H1 (cell line): ENCODE data around the gene ASTN2. TPM values are rescaled to one million over a fixed set of nuclear protein-coding genes. Genes with fewer than 3 reads are reported as not detected.

Experiments
- CTCF ChIA-PET: fragments of 300-600 bp; sonication (Branson Sonifier 250); formaldehyde crosslinking; loops from one replicate; lab custom pipeline; 2021; ENCODE audit not compliant: partially characterized antibody; lab: Charles Lee
- POLR2A ChIA-PET: fragments of 300-600 bp; sonication (Branson Sonifier 250); formaldehyde crosslinking; loops from one replicate; lab custom pipeline; 2021; ENCODE audit warnings: inconsistent platforms; ENCODE audit not compliant: partially characterized antibody; lab: Charles Lee
- DNase-seq, 2 experiments: peaks; one replicate each; pipeline versions ENCODE4 v3.0.0 to v3.0.0-alpha.2; 2010 to 2022; ENCODE audit warnings: low spot score in 2 of 2, low read depth in 1 of 2, mixed read lengths in 1 of 2
- FAIRE-seq: peaks from 2 replicates; lab custom pipeline; 2011; peaks lifted over from hg19 to GRCh38; lab: Jason Lieb, UNC
- H2AFZ ChIP-seq: 2 replicates; pipeline ENCODE4 v1.8.1; 2012; ENCODE audit warnings: low read length, inconsistent platforms
- H2AK5ac ChIP-seq: 2 replicates; pipeline ENCODE4 v1.6.1; 2013; ENCODE audit warnings: low read depth, low read length
- H2BK120ac ChIP-seq: replicated peaks from 2 replicates; pipeline ENCODE3; 2013; ENCODE audit warnings: low read depth, low read length, inconsistent platforms
- H2BK12ac ChIP-seq: 2 replicates; pipeline ENCODE4 v1.6.1; 2013; ENCODE audit warnings: low read depth, low read length
- H2BK15ac ChIP-seq: 2 replicates; pipeline ENCODE4 v1.6.1; 2013; ENCODE audit warnings: low read length
- H2BK20ac ChIP-seq: 2 replicates; pipeline ENCODE4 v1.6.1; 2013; ENCODE audit warnings: low read length
- H2BK5ac ChIP-seq: 2 replicates; pipeline ENCODE4 v1.6.1; 2013; ENCODE audit warnings: low read depth, low read length
- H3K14ac ChIP-seq: 2 replicates; pipeline ENCODE4 v1.6.1; 2013; ENCODE audit warnings: inconsistent platforms; ENCODE audit not compliant: insufficient read length
- H3K18ac ChIP-seq: 2 replicates; pipeline ENCODE4 v1.6.1; 2013; ENCODE audit warnings: low read length; ENCODE audit errors: extremely low read depth
- H3K23ac ChIP-seq: 2 replicates; pipeline ENCODE4 v1.6.1; 2013; ENCODE audit warnings: inconsistent platforms; ENCODE audit not compliant: insufficient read length
- H3K23me2 ChIP-seq: 2 replicates; pipeline ENCODE4 v1.6.1; 2013; ENCODE audit warnings: low read depth, low read length
- H3K27ac ChIP-seq: 2 replicates; pipeline ENCODE4 v1.6.1; 2011; ENCODE audit warnings: low read depth, low read length, inconsistent platforms
- H3K27me3 ChIP-seq, 4 experiments: replicated peaks in 1 of 4; 1 replicate in 1 of 4; 2 replicates in 3 of 4; pipeline versions ENCODE4 v1.6.1 to v1.8.1; 2011 to 2013; ENCODE audit warnings: low read length in 3 of 4, mild to moderate bottlenecking in 3 of 4, inconsistent platforms in 2 of 4, mixed read lengths in 2 of 4, moderate library complexity in 1 of 4; ENCODE audit not compliant: control insufficient read depth in 3 of 4, insufficient read depth in 3 of 4; ENCODE audit errors: extremely low read depth in 1 of 4
- H3K36me3 ChIP-seq, 4 experiments: 2 replicates each; pipeline versions ENCODE4 v1.6.1 to v1.8.1; 2011 to 2013; ENCODE audit warnings: mild to moderate bottlenecking in 4 of 4, low read length in 3 of 4, moderate library complexity in 2 of 4, control low read depth in 1 of 4, inconsistent platforms in 1 of 4; ENCODE audit not compliant: insufficient read depth in 4 of 4, control insufficient read depth in 2 of 4
- H3K4ac ChIP-seq: replicated peaks from 2 replicates; pipeline ENCODE3; 2013; ENCODE audit warnings: low read length, low read depth, mixed read lengths, inconsistent platforms; ENCODE audit not compliant: insufficient read length
- H3K4me1 ChIP-seq, 4 experiments: replicated peaks in 1 of 4; 1 replicate in 1 of 4; 2 replicates in 3 of 4; pipeline versions ENCODE4 v1.6.1 to v1.8.1; 2011 to 2013; ENCODE audit warnings: low read length in 3 of 4, inconsistent platforms in 2 of 4, mixed read lengths in 1 of 4; ENCODE audit not compliant: insufficient read depth in 4 of 4, control insufficient read depth in 3 of 4
- H3K4me2 ChIP-seq, 2 experiments: 2 replicates each; pipeline versions ENCODE4 v1.6.1 to v1.8.1; 2011 to 2013; ENCODE audit warnings: low read depth in 2 of 2, low read length in 2 of 2, control low read depth in 1 of 2, inconsistent platforms in 1 of 2, mild to moderate bottlenecking in 1 of 2; ENCODE audit not compliant: insufficient read depth in 1 of 2
- H3K4me3 ChIP-seq, 4 experiments: fragments of 200-600, 300-600 bp in 1 of 4; sonication (generic), shearing (Covaris generic), sonication (Bioruptor Twin) in 1 of 4; 2 replicates each; pipeline versions ENCODE4 v1.5.1 to v1.8.1; 2011 to 2016; ENCODE audit warnings: low read length in 4 of 4, low read depth in 3 of 4, control low read depth in 2 of 4, inconsistent platforms in 2 of 4, mild to moderate bottlenecking in 2 of 4, mixed read lengths in 1 of 4, moderate library complexity in 1 of 4; ENCODE audit not compliant: insufficient read depth in 2 of 4; ENCODE audit errors: extremely low read depth in 1 of 4
- H3K56ac ChIP-seq: replicated peaks from 2 replicates; pipeline ENCODE3; 2013; ENCODE audit warnings: low read depth, mild to moderate bottlenecking, mixed read lengths, low read length, inconsistent platforms; ENCODE audit not compliant: insufficient read length
- H3K79me1 ChIP-seq: 2 replicates; pipeline ENCODE4 v1.6.1; 2013; ENCODE audit warnings: low read depth, low read length, control low read depth
- H3K79me2 ChIP-seq, 2 experiments: 2 replicates each; pipeline versions ENCODE4 v1.6.1 to v1.8.1; 2012 to 2013; ENCODE audit warnings: low read length in 2 of 2, mild to moderate bottlenecking in 2 of 2, inconsistent platforms in 1 of 2; ENCODE audit not compliant: insufficient read depth in 2 of 2, control insufficient read depth in 1 of 2
- H3K9ac ChIP-seq, 4 experiments: replicated peaks in 1 of 4; 1 replicate in 1 of 4; 2 replicates in 3 of 4; pipeline versions ENCODE4 v1.6.1 to v1.8.1; 2011 to 2013; ENCODE audit warnings: low read depth in 3 of 4, low read length in 3 of 4, control low read depth in 2 of 4, mild to moderate bottlenecking in 2 of 4, moderate library complexity in 2 of 4, inconsistent platforms in 1 of 4; ENCODE audit errors: extremely low read depth in 1 of 4
- H3K9me3 ChIP-seq, 2 experiments: 2 replicates each; pipeline versions ENCODE4 v1.6.1 to v1.8.1; 2012 to 2013; ENCODE audit warnings: mild to moderate bottlenecking in 2 of 2, moderate library complexity in 2 of 2, control low read depth in 1 of 2, inconsistent platforms in 1 of 2, low read depth in 1 of 2, low read length in 1 of 2, mixed read lengths in 1 of 2; ENCODE audit not compliant: insufficient read depth in 2 of 2
- H4K20me1 ChIP-seq, 2 experiments: replicated peaks in 1 of 2; 2 replicates each; pipeline versions ENCODE3 to v1.8.1; 2011 to 2013; ENCODE audit warnings: inconsistent platforms in 2 of 2, low read length in 2 of 2, mild to moderate bottlenecking in 1 of 2; ENCODE audit not compliant: insufficient read depth in 2 of 2, control insufficient read depth in 1 of 2
- H4K5ac ChIP-seq: 2 replicates; pipeline ENCODE4 v1.6.1; 2013; ENCODE audit warnings: low read length, low read depth, mixed read lengths, inconsistent platforms; ENCODE audit not compliant: insufficient read length
- H4K8ac ChIP-seq: 2 replicates; pipeline ENCODE4 v1.8.0; 2013; ENCODE audit warnings: mild to moderate bottlenecking, moderate library complexity, low read length, inconsistent platforms; ENCODE audit not compliant: insufficient read depth; ENCODE audit errors: extremely low read depth
- H4K91ac ChIP-seq: replicated peaks from 2 replicates; pipeline ENCODE3; 2013; ENCODE audit warnings: low read length, mixed read lengths, inconsistent platforms; ENCODE audit not compliant: insufficient read length
- ASH2L ChIP-seq: fragments of 200-600, 300-600 bp; sonication (generic); IDR thresholded peaks from one replicate; pipeline ENCODE4 v1.7.1; 2017; ENCODE audit warnings: low read length
- BCL11A ChIP-seq, 2 experiments: IDR thresholded peaks; one replicate each; pipeline ENCODE4 v1.6.1; 2011; ENCODE audit warnings: low read depth in 2 of 2, low read length in 2 of 2, mild to moderate bottlenecking in 2 of 2
- CBX5 ChIP-seq: fragments of 300-800, 300-1000 bp; sonication (generic); IDR thresholded peaks from 2 replicates; pipeline ENCODE4 v1.7.1; 2016; ENCODE audit warnings: antibody characterized with exemption, low read length, low read depth
- CHD1 ChIP-seq: IDR thresholded peaks from 2 replicates; pipeline ENCODE4 v1.6.1; 2012; ENCODE audit warnings: low read depth, low read length, improper control_type of control experiment
- CHD2 ChIP-seq: IDR thresholded peaks from 2 replicates; pipeline ENCODE4 v1.6.1; 2012; ENCODE audit warnings: low read length, improper control_type of control experiment
- JUN ChIP-seq: IDR thresholded peaks from 2 replicates; pipeline ENCODE4 v1.6.1; 2011; ENCODE audit warnings: low read depth, mild to moderate bottlenecking, improper control_type of control experiment, low read length
- KDM4A ChIP-seq: IDR thresholded peaks from one replicate; pipeline ENCODE4 v1.7.1; 2012; ENCODE audit warnings: low read depth, mild to moderate bottlenecking, moderate library complexity, low read length, inconsistent platforms; ENCODE audit not compliant: severe bottlenecking
- KDM5A ChIP-seq: fragments of 200-600 bp; IDR thresholded peaks from 2 replicates; pipeline ENCODE4 v1.7.1; 2012; ENCODE audit warnings: mild to moderate bottlenecking, low read length, inconsistent platforms, mixed read lengths
- PHF8 ChIP-seq: fragments of 200-600 bp; sonication (generic); conservative IDR thresholded peaks from 2 replicates; pipeline ENCODE4 v1.7.1; 2012; ENCODE audit warnings: low read depth, mild to moderate bottlenecking, inconsistent platforms, low read length, moderate library complexity
- POU5F1 ChIP-seq: IDR thresholded peaks from 2 replicates; pipeline ENCODE4 v1.6.1; 2011; ENCODE audit warnings: low read depth, mild to moderate bottlenecking, low read length, moderate library complexity
- RNF2 ChIP-seq: fragments of 200-900, 300-1000 bp; sonication (generic); IDR thresholded peaks from 2 replicates; pipeline ENCODE4 v1.7.1; 2016; ENCODE audit warnings: borderline replicate concordance, low read depth, mild to moderate bottlenecking, antibody characterized with exemption, low read length; ENCODE audit not compliant: poor library complexity, severe bottlenecking; ENCODE audit errors: missing control alignments
- SAP30 ChIP-seq: fragments of 300-600 bp; sonication (generic); IDR thresholded peaks from 2 replicates; pipeline ENCODE4 v1.7.1; 2012; ENCODE audit warnings: low read length, moderate library complexity, mild to moderate bottlenecking, inconsistent platforms; ENCODE audit not compliant: insufficient read depth, insufficient replicate concordance
- SIN3A ChIP-seq, 2 experiments: IDR thresholded peaks in 1 of 2; conservative IDR thresholded peaks in 1 of 2; 2 replicates each; pipeline ENCODE4 v1.6.1; 2011 to 2012; ENCODE audit warnings: low read length in 2 of 2, improper control_type of control experiment in 1 of 2, low read depth in 1 of 2, mild to moderate bottlenecking in 1 of 2
- SP1 ChIP-seq: IDR thresholded peaks from 2 replicates; pipeline ENCODE4 v1.6.1; 2011; ENCODE audit warnings: low read depth, low read length
- SRF ChIP-seq: IDR thresholded peaks from 2 replicates; pipeline ENCODE4 v1.6.1; 2011; ENCODE audit warnings: mild to moderate bottlenecking, low read depth, low read length, moderate library complexity
- WGBS, 2 experiments: shearing (Covaris generic) in 1 of 2; methylation state at CpG; one replicate each; pipeline versions ENCODE4 v1.1.6 to v1.1.7; 2013 to 2015; ENCODE audit warnings: low lambda C conversion rate in 2 of 2, mixed read lengths in 2 of 2, inconsistent platforms in 1 of 2, low coverage in 1 of 2, missing lambda C conversion rate in 1 of 2; ENCODE audit not compliant: insufficient replicate concordance in 2 of 2, insufficient coverage in 1 of 2, insufficient read length in 1 of 2; ENCODE audit errors: extremely low coverage in 1 of 2, missing lambda C conversion rate in 1 of 2; 5-methylcytosine and 5-hydroxymethylcytosine counted together
- polyA plus RNA-seq, 7 experiments: library from polyadenylated mRNA; depleted of rRNA in 3 of 7; stranded (reverse) in 5 of 7; unstranded in 2 of 7; fragments of >200 nt in 5 of 7; fragments of 200-250 nt in 2 of 7; gene quantifications; 1 replicate in 5 of 7; 2 replicates in 1 of 7; 4 replicates in 1 of 7; pipeline versions ENCODE4 v1.2.1 to v1.2.3, GENCODE V29; 2011 to 2013; ENCODE audit warnings: missing spikeins in 2 of 7, mixed read lengths in 2 of 7
- total RNA-seq: library from RNA; stranded (reverse); fragmentation: NEBNext Ultra II Directional; extraction: Animal tissue kit (Norgen Biotek cat#: 25700); gene quantifications from 2 replicates; pipeline ENCODE4 v1.2.1, GENCODE V29; 2021

The ASTN2 gene
- total and polyA plus RNA-seq, 2 of the 8 experiments (the other 6 are each of a cell fraction or from before 2014, with no cell fraction given): 8.2 to 13.7 TPM

DNA sequence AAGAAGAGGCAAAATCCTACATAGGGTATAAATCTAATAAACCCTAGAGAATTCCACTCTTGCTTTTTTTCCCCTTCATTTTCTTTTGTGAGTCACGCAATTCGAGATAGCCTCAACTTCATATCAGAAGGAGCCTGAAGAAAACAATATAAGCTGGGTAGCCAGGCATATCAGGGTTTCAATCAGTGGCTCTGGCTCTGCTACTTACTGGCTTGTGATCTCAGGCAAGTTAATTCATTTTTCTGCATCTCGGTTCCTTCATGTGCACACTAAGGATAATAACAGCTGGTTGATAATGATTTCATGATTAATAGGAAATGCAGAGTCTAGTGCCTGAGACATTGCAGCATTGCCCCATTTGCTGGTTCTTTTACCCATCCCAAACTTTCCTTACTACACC, 46.5 kb upstream of the ASTN2 start:
- H3K9me3 ChIP-seq: no peaks in the 10 kb centered on the region
- H3K36me3 ChIP-seq: no peaks in the 10 kb centered on the region
- no peaks in the 10 kb centered on the region for H3K79me2 ChIP-seq
- H2AFZ ChIP-seq: no peak overlapping the region
- POLR2A ChIA-PET: no interaction called here
- no peak overlapping the region for H2BK20ac ChIP-seq
- H2AK5ac ChIP-seq: no peak overlapping the region
- H3K79me1 ChIP-seq: no peaks in the 10 kb centered on the region
- no peaks in the 10 kb centered on the region for H3K27me3 ChIP-seq
- H2BK120ac ChIP-seq: no peak overlapping the region
- no peak overlapping the region for H4K91ac ChIP-seq
- no peaks in the 10 kb centered on the region for H3K4me1 ChIP-seq
- H2BK15ac ChIP-seq: no peak overlapping the region
- no peak overlapping the region for H3K4me2 ChIP-seq
- H3K14ac ChIP-seq: no peak overlapping the region
- H3K4me3 ChIP-seq: no peak overlapping the region
- CTCF ChIA-PET: interaction anchor here (0.5 to 2.4 kb wide), 3 partner anchors 13 to 387 kb away, joined by 3 to 9 read pairs (median 4); no protein-coding TSS in a partner anchor
- no peak overlapping the region for H3K56ac ChIP-seq
- H3K23me2 ChIP-seq: no peaks in the 10 kb centered on the region
- H4K5ac ChIP-seq: no peak overlapping the region
- 94% methylated on average over 3 of the region's 3 CpGs; no CpG with 5 or more reads in 1 of the 2 experiments for whole genome bisulfite sequencing, 2 experiments
- no peak overlapping the region for H3K18ac ChIP-seq
- FAIRE-seq (no peak), DNase-seq (no peak)
- no peak overlapping the region for H2BK5ac ChIP-seq
- no peaks in the 10 kb centered on the region for H4K20me1 ChIP-seq
- no peak overlapping the region for H2BK12ac ChIP-seq
- no peak overlapping the region for H3K4ac ChIP-seq
- H3K23ac ChIP-seq: no peak overlapping the region
- no peak overlapping the region for H3K27ac ChIP-seq
- no peak overlapping the region for H3K9ac ChIP-seq
- H4K8ac ChIP-seq: no peak overlapping the region
- TF ChIP-seq CHD2 (no peak), KDM5A (no peak), JUN (no peak), ASH2L (no peak), CHD1 (no peak), RNF2 (no peak), CBX5 (no peak), SIN3A (conservative IDR thresholded peaks at IDR 0.05 in 1 of 2, IDR thresholded peaks at IDR 0.05 in 1 of 2; ENCODE audit: low read depth in 1 of 2, low read length in 2 of 2) (no peak), KDM4A (no peak), POU5F1 (no peak), BCL11A (IDR thresholded peaks at IDR 0.05; ENCODE audit: low read depth in 2 of 2, low read length in 2 of 2) (no peak), SRF (no peak), SP1 (no peak), PHF8 (no peak), SAP30 (no peak)
